DND-41 (cell line): ENCODE results near the gene SSTR4.

Source experiments
- EZH2 ChIP-seq: IDR thresholded peaks from 3 replicates; pipeline ENCODE4 v1.6.1; 2012; ENCODE audit warnings: borderline replicate concordance, low read depth, mild to moderate bottlenecking, moderate library complexity, low read length, inconsistent platforms; ENCODE audit not compliant: severe bottlenecking
- TF ChIP-seq, protein P1 (sequence below): IDR thresholded peaks from 2 replicates; pipeline ENCODE4 v1.5.1; 2012; ENCODE audit warnings: borderline replicate concordance, low read length, moderate library complexity, mild to moderate bottlenecking; ENCODE audit not compliant: poor library complexity, severe bottlenecking; ENCODE audit errors: extremely low read depth

DNA sequence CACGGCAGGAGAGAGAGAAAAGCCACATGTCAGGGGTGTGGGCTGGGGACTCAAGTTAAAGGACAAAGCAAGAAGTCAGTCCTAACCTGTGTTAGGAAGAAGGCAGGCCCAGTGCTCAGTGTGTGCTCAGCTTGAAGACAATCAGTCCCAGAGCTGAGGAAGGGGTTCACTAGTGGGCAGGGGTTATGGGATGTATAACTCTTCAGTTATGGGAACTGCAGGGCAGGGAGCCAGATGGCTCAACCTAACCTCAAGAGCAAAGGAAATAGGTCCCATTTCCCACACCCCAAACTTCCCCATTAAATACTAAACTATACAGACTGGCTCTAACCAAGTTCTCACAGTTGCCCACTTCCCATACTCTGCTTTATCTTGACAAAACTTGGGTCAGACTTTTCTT lies 7.4 kb upstream of the SSTR4 start:
- TF ChIP-seq, protein P1, sequence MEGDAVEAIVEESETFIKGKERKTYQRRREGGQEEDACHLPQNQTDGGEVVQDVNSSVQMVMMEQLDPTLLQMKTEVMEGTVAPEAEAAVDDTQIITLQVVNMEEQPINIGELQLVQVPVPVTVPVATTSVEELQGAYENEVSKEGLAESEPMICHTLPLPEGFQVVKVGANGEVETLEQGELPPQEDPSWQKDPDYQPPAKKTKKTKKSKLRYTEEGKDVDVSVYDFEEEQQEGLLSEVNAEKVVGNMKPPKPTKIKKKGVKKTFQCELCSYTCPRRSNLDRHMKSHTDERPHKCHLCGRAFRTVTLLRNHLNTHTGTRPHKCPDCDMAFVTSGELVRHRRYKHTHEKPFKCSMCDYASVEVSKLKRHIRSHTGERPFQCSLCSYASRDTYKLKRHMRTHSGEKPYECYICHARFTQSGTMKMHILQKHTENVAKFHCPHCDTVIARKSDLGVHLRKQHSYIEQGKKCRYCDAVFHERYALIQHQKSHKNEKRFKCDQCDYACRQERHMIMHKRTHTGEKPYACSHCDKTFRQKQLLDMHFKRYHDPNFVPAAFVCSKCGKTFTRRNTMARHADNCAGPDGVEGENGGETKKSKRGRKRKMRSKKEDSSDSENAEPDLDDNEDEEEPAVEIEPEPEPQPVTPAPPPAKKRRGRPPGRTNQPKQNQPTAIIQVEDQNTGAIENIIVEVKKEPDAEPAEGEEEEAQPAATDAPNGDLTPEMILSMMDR: no peak
- TF ChIP-seq EZH2: no peak
